HepG2 (cell line): Measurements from ENCODE around the gene PSMA7. TPM values are rescaled to one million over a fixed set of nuclear protein-coding genes. Genes with fewer than 3 reads are reported as not detected.

Experiments
- AGO1 ChIP-seq: fragments of 200-400 bp; formaldehyde crosslinking; IDR thresholded peaks from 2 replicates; pipeline ENCODE4 v1.6.1; 2017; ENCODE audit warnings: mild to moderate bottlenecking, low read depth, low read length, moderate library complexity; ENCODE audit not compliant: poor library complexity, severe bottlenecking
- ATM ChIP-seq: fragments of 450-650 bp; IDR thresholded peaks from 2 replicates; pipeline ENCODE4 v1.7.1; 2017; ENCODE audit warnings: mild to moderate bottlenecking, borderline replicate concordance
- BCL3 ChIP-seq: sonication (generic); formaldehyde crosslinking; IDR thresholded peaks from 2 replicates; pipeline ENCODE4 v1.5.1; 2020; ENCODE audit warnings: mild to moderate bottlenecking, missing genetic modification reagents, moderate library complexity
- BORCS8-MEF2B ChIP-seq: sonication (generic); formaldehyde crosslinking; IDR thresholded peaks from 2 replicates; pipeline ENCODE4 v1.8.0; 2022; ENCODE audit warnings: mild to moderate bottlenecking, missing genetic modification reagents
- BRF2 ChIP-seq: sonication (generic); formaldehyde crosslinking; IDR thresholded peaks from 2 replicates; pipeline ENCODE4 v1.8.1; 2022; ENCODE audit warnings: mild to moderate bottlenecking, missing genetic modification reagents
- CBFB ChIP-seq: sonication (generic); formaldehyde crosslinking; IDR thresholded peaks from 2 replicates; pipeline ENCODE4 v1.4.0; 2020; ENCODE audit warnings: missing genetic modification reagents
- CREB3 ChIP-seq: sonication (generic); formaldehyde crosslinking; IDR thresholded peaks from 2 replicates; pipeline ENCODE4 v1.5.0; 2020; ENCODE audit warnings: missing genetic modification reagents
- FOXP1 ChIP-seq, 2 experiments: fragments of 450-650 bp in 1 of 2; IDR thresholded peaks; 2 replicates each; pipeline ENCODE4 v1.6.1; 2017 to 2018; ENCODE audit warnings: antibody characterized with exemption in 1 of 2
- HCFC1 ChIP-seq: fragments of 150-350 bp; IDR thresholded peaks from 2 replicates; pipeline ENCODE4 v1.6.1; 2014; ENCODE audit warnings: low read depth, low read length
- HOXA3 ChIP-seq: sonication (generic); formaldehyde crosslinking; IDR thresholded peaks from 2 replicates; pipeline ENCODE4 v1.5.0; 2020; ENCODE audit warnings: missing genetic modification reagents
- MBNL3 ChIP-seq: fragments of 250-450 bp; sonication (Bioruptor Pico); conservative IDR thresholded peaks from 2 replicates; pipeline ENCODE4 v1.8.0; 2022; ENCODE audit warnings: mild to moderate bottlenecking, inconsistent platforms
- MEF2D ChIP-seq: sonication (generic); formaldehyde crosslinking; IDR thresholded peaks from 2 replicates; pipeline ENCODE4 v1.5.1; 2020; ENCODE audit warnings: mild to moderate bottlenecking, missing genetic modification reagents
- NCOA1 ChIP-seq: sonication (generic); formaldehyde crosslinking; IDR thresholded peaks from 2 replicates; pipeline ENCODE4 v1.9.0; 2021; ENCODE audit warnings: missing genetic modification reagents
- SP4 ChIP-seq: sonication (generic); formaldehyde crosslinking; IDR thresholded peaks from 2 replicates; pipeline ENCODE4 v1.8.1; 2023; ENCODE audit warnings: mild to moderate bottlenecking, missing genetic modification reagents
- TAF1 ChIP-seq: sonication (generic); formaldehyde crosslinking; IDR thresholded peaks from 2 replicates; pipeline ENCODE4 v1.4.0; 2020; ENCODE audit warnings: missing genetic modification reagents
- THAP7 ChIP-seq: sonication (generic); formaldehyde crosslinking; IDR thresholded peaks from 2 replicates; pipeline ENCODE4 v1.8.1; 2023; ENCODE audit warnings: mild to moderate bottlenecking, missing genetic modification reagents
- TP53 ChIP-seq: sonication (generic); formaldehyde crosslinking; conservative IDR thresholded peaks from 2 replicates; pipeline ENCODE4 v1.4.0; 2020; ENCODE audit warnings: missing genetic modification reagents
- ZBTB4 ChIP-seq: sonication (generic); formaldehyde crosslinking; IDR thresholded peaks from 2 replicates; pipeline ENCODE4 v1.4.0; 2020; ENCODE audit warnings: missing genetic modification reagents, mild to moderate bottlenecking, borderline replicate concordance
- ZFP62 ChIP-seq: sonication (generic); formaldehyde crosslinking; IDR thresholded peaks from 2 replicates; pipeline ENCODE4 v1.4.0; 2020; ENCODE audit warnings: missing genetic modification reagents
- ZNF282 ChIP-seq: fragments of 450-650 bp; IDR thresholded peaks from 2 replicates; pipeline ENCODE4 v1.6.1; 2018; ENCODE audit not compliant: partially characterized antibody
- ZNF3 ChIP-seq: IDR thresholded peaks from 2 replicates; pipeline ENCODE4 v1.7.0; 2017; ENCODE audit warnings: inconsistent platforms
- ZNF460 ChIP-seq: sonication (generic); formaldehyde crosslinking; IDR thresholded peaks from 2 replicates; pipeline ENCODE4 v1.5.1; 2020; ENCODE audit warnings: missing genetic modification reagents, mild to moderate bottlenecking, borderline replicate concordance
- ZNF7 ChIP-seq: IDR thresholded peaks from 2 replicates; pipeline ENCODE4 v1.6.1; 2016; ENCODE audit warnings: missing biosample characterization, missing genetic modification reagents
- ZNF781 ChIP-seq: sonication (generic); formaldehyde crosslinking; IDR thresholded peaks from 2 replicates; pipeline ENCODE4 v1.5.1; 2020; ENCODE audit warnings: borderline replicate concordance, mild to moderate bottlenecking, missing genetic modification reagents; ENCODE audit errors: not compliant biosample characterization
- polyA plus RNA-seq, 8 experiments: library from polyadenylated mRNA; depleted of rRNA in 3 of 8; stranded (reverse) in 7 of 8; unstranded in 1 of 8; fragments of >200 nt; fragmentation: Illumina TruSeq in 4 of 8; extraction: Trizol in 4 of 8; gene quantifications; 2 replicates each; pipeline versions ENCODE4 v1.2.1 to v1.2.3, GENCODE V29; 2011 to 2016; ENCODE audit warnings: low read depth in 4 of 8, missing spikeins in 1 of 8, mixed read lengths in 1 of 8; ENCODE audit not compliant: insufficient read depth in 1 of 8
- total RNA-seq, 5 experiments: library from RNA; depleted of rRNA; stranded (reverse); fragments of >200 nt; fragmentation: Illumina TruSeq; extraction: Trizol; gene quantifications; 2 replicates each; pipeline ENCODE4 v1.2.3, GENCODE V29; 2016; ENCODE audit warnings: low read depth in 1 of 5

PSMA7 gene
- total and polyA plus RNA-seq, 2 of the 13 experiments (the other 11 are each of a cell fraction or from before 2014, with no cell fraction given), result 531 to 631 TPM

GRCh38 chr20:62142252-62143080 lies 728 bp downstream of the PSMA7 start (continued):
- TF ChIP-seq ZNF781 (CRISPR knock-in tag) (no peak), CBFB (no peak), NCOA1 (CRISPR knock-in tag) (peak; percentile 56; the same call in 1 of the 2 replicates), ATM (no peak), BCL3 (no peak), ZNF282 (no peak), HOXA3 (CRISPR knock-in tag) (no peak), SP4 (no peak), THAP7 (peak; percentile 17; the same call in 1 of the 2 replicates), ZNF3 (no peak), ZNF7 (CRISPR knock-in tag) (no peak), ZBTB4 (CRISPR knock-in tag) (no peak), FOXP1 (IDR thresholded peaks at IDR 0.05) (no peak), FOXP1 (CRISPR knock-in tag; IDR thresholded peaks at IDR 0.05) (no peak), CREB3 (CRISPR knock-in tag) (peak; percentile 32; the same call in 1 of the 2 replicates), HCFC1 (no peak), AGO1 (peak; percentile 33), TP53 (CRISPR knock-in tag) (no peak), BORCS8-MEF2B (CRISPR knock-in tag) (0 out of 2 replicates have a peak, but pooled peaks have one; percentile 3), MEF2D (CRISPR knock-in tag) (no peak), TAF1 (CRISPR knock-in tag) (peak; percentile 15; the same call in 1 of the 2 replicates), ZNF460 (CRISPR knock-in tag) (no peak), BRF2 (no peak), MBNL3 (no peak), ZFP62 (CRISPR knock-in tag) (no peak)
